ENCODE data around the gene CDKN2D. TPM values are rescaled to one million over a fixed set of nuclear protein-coding genes. Genes with fewer than 3 reads are reported as not detected.

The CDKN2D gene
- total RNA-seq, 1 experiment from 2014 or later: 13.8 TPM

DNA sequence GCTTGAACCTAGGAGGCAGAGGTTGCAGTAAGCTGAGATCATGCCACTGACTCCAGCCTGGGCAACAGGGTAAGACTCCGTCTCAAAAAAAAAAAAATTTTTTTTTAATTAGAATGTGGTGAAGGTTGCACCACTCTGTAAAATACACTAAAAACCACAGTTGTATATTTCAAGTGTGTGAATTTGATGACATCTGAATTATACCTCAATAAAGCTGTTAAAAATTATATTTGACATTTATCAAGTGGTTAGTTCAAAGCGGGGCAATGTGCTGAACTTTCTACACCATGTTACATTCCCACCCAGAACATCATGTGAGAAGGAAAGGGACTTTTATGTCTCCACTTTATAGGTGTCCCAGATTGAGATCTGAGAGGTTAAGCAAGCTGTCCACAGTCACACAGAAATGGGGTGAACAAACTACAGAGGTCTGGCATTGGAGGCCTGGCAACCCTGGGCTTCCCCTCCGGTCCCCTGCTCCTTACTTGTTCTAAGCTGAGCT lies 45.6 kb downstream of the CDKN2D start:
- CTCF ChIA-PET: interaction anchor here (0.9 to 1.3 kb wide), 3 partner anchors 18 to 177 kb away, joined by 3 to 5 read pairs (median 4); no protein-coding TSS in a partner anchor
- H4K20me1 ChIP-seq (ENCODE audit: insufficient read depth): no peaks in the 10 kb centered on the region
- no TSS peak for BruUV-seq (replicated peaks)

DNA sequence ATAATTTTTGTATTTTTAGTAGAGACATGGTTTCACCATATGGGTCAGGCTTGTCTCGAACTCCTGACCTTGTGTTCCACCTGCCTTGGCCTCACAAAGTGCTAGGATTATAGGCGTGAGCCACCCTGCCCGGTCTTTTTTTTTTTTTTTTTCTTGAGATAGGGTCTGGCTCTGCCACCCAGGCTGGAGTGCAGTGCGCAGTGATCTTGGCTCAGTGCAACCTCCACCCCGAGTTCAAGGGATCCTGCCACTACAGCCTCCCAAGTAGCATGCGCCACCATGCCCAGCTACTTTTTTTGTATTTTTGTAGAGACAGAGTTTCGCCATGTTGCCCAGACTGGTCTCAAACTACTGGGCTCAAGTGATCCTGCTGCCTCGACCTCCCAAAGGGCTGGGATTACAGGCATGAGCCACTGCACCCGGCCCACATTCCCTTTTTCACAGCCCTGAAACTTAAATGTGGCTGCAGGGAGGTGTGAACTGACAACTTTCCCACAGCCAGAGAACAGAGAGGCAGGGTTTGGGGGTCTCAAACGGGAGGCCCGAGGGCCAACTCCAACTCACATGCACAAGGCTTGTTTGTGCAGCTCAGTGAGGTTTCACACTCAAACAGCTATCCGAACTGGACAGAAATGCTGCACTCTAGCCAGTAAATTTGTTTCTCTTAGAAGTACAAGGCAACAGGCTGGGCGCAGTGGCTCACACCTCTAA lies 47.2 kb downstream of the CDKN2D start:
- Histone ChIP-seq H3K9me2 (ENCODE audit: insufficient read depth) (no peaks in the 10 kb centered on the region), H3K79me2 (ENCODE audit: insufficient read depth, low read length) (no peaks in the 10 kb centered on the region), H3K36me3 (ENCODE audit: control insufficient read depth in 1 of 2, insufficient read depth in 2 of 2, low read length in 2 of 2) (no peaks in the 10 kb centered on the region), H3K27me3 (ENCODE audit: insufficient read depth, low read length) (no peaks in the 10 kb centered on the region), H3K4me3 (replicated peaks in 1 of 2; ENCODE audit: low read depth in 1 of 2, low read length in 2 of 2) (no peak overlapping the region), H3K4me2 (ENCODE audit: low read length) (no peak overlapping the region), H3K27ac (ENCODE audit: low read depth, low read length) (no peak overlapping the region), H3K4me1 (ENCODE audit: control insufficient read depth in 1 of 2, insufficient read depth in 2 of 2, low read length in 2 of 2) (peaks cover 13 to 36% of the 10 kb centered on the region in 2 experiments; a peak in 3 of 4 replicates), H3K9me3 (ENCODE audit: control insufficient read depth in 1 of 2, insufficient read depth in 1 of 2, low read depth in 1 of 2, low read length in 2 of 2) (no peaks in the 10 kb centered on the region), H3K9ac (ENCODE audit: low read length) (no peak overlapping the region), H4K20me1 (ENCODE audit: insufficient read depth) (no peaks in the 10 kb centered on the region), H2AFZ (ENCODE audit: low read depth, low read length, poor library complexity, severe bottlenecking) (no peak overlapping the region)
- intact Hi-C loops (cut with micrococcal nuclease): no loop called here
- RAD21 ChIA-PET (ENCODE audit: low non-redundant PET in 1 of 2, low total read pairs in 2 of 2, uncharacterized antibody in 2 of 2, unreplicated experiment in 2 of 2): no interaction called here
- DNase-seq (ENCODE audit: low read depth, low spot score): no peak
- POLR2A ChIA-PET: no interaction called here
- TF ChIP-seq, protein P1, sequence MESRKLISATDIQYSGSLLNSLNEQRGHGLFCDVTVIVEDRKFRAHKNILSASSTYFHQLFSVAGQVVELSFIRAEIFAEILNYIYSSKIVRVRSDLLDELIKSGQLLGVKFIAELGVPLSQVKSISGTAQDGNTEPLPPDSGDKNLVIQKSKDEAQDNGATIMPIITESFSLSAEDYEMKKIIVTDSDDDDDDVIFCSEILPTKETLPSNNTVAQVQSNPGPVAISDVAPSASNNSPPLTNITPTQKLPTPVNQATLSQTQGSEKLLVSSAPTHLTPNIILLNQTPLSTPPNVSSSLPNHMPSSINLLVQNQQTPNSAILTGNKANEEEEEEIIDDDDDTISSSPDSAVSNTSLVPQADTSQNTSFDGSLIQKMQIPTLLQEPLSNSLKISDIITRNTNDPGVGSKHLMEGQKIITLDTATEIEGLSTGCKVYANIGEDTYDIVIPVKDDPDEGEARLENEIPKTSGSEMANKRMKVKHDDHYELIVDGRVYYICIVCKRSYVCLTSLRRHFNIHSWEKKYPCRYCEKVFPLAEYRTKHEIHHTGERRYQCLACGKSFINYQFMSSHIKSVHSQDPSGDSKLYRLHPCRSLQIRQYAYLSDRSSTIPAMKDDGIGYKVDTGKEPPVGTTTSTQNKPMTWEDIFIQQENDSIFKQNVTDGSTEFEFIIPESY (IDR thresholded peaks at IDR 0.05; ENCODE audit: extremely low read depth, insufficient replicate concordance, low read length): no peak
- TF ChIP-seq SP1 (IDR thresholded peaks at IDR 0.05; ENCODE audit: low read depth) (no peak), JUND (IDR thresholded peaks at IDR 0.05) (no peak), POLR2A (IDR thresholded peaks at IDR 0.05; ENCODE audit: borderline replicate concordance, extremely low read depth, insufficient read depth, insufficient read length) (no peak), EZH2phosphoT487 (IDR thresholded peaks at IDR 0.05; ENCODE audit: borderline replicate concordance) (no peak), FOSL1 (IDR thresholded peaks at IDR 0.05; ENCODE audit: low read depth) (no peak), RAD21 (IDR thresholded peaks at IDR 0.05; ENCODE audit: low read depth) (no peak), ELF1 (IDR thresholded peaks at IDR 0.05; ENCODE audit: borderline replicate concordance, low read depth) (no peak), CEBPB (IDR thresholded peaks at IDR 0.05; ENCODE audit: low read depth) (no peak)
- TF ChIP-seq, protein P2, sequence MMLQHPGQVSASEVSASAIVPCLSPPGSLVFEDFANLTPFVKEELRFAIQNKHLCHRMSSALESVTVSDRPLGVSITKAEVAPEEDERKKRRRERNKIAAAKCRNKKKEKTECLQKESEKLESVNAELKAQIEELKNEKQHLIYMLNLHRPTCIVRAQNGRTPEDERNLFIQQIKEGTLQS (IDR thresholded peaks at IDR 0.05): no peak
- TF ChIP-seq, protein P3, sequence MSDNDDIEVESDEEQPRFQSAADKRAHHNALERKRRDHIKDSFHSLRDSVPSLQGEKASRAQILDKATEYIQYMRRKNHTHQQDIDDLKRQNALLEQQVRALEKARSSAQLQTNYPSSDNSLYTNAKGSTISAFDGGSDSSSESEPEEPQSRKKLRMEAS (IDR thresholded peaks at IDR 0.05): no peak
- BruUV-seq (replicated peaks): no TSS peak
- CTCF ChIA-PET: interaction anchor here (0.6 kb wide), 1 partner anchor 22 kb away, joined by 3 read pairs; the partner anchor contains the start of gene ATG4D
- no peak for ATAC-seq

More for the DNA sequence above, 45.6 kb downstream of the CDKN2D start:
- no peak for DNase-seq (ENCODE audit: low read depth, low spot score)
- H3K4me3 ChIP-seq (replicated peaks in 1 of 2; ENCODE audit: low read depth in 1 of 2, low read length in 2 of 2): no peak overlapping the region
- H3K9ac ChIP-seq (ENCODE audit: low read length): no peak overlapping the region
- no peaks in the 10 kb centered on the region for H3K27me3 ChIP-seq (ENCODE audit: insufficient read depth, low read length)
- ChIA-PET RAD21 (ENCODE audit: low non-redundant PET in 1 of 2, low total read pairs in 2 of 2, uncharacterized antibody in 2 of 2, unreplicated experiment in 2 of 2) (no interaction called here), POLR2A (no interaction called here)
- ATAC-seq: no peak
- H3K36me3 ChIP-seq (ENCODE audit: control insufficient read depth in 1 of 2, insufficient read depth in 2 of 2, low read length in 2 of 2): no peaks in the 10 kb centered on the region
- no peaks in the 10 kb centered on the region for H3K79me2 ChIP-seq (ENCODE audit: insufficient read depth, low read length)
- H3K4me1 ChIP-seq (ENCODE audit: control insufficient read depth in 1 of 2, insufficient read depth in 2 of 2, low read length in 2 of 2): peaks cover 11 to 22% of the 10 kb centered on the region in 2 experiments; a peak in 3 of 4 replicates
- H2AFZ ChIP-seq (ENCODE audit: low read depth, low read length, poor library complexity, severe bottlenecking): no peak overlapping the region
- intact Hi-C loops (cut with micrococcal nuclease): no loop called here
- TF ChIP-seq YY1 (IDR thresholded peaks at IDR 0.05; ENCODE audit: extremely low read depth, insufficient replicate concordance, low read depth, low read length) (no peak), POLR2AphosphoS5 (IDR thresholded peaks at IDR 0.05; ENCODE audit: low read depth, low read length) (no peak)
- H3K4me2 ChIP-seq (ENCODE audit: low read length): no peak overlapping the region
- no peak overlapping the region for H3K27ac ChIP-seq (ENCODE audit: low read depth, low read length)
- H3K9me3 ChIP-seq (ENCODE audit: control insufficient read depth in 1 of 2, insufficient read depth in 1 of 2, low read depth in 1 of 2, low read length in 2 of 2): no peaks in the 10 kb centered on the region
- no peaks in the 10 kb centered on the region for H3K9me2 ChIP-seq (ENCODE audit: insufficient read depth)

Measured in HCT116 (cell line).